Measurements from ENCODE around the gene PGS1. TPM values are rescaled to one million over a fixed set of nuclear protein-coding genes. Genes with fewer than 3 reads are reported as not detected.

Gene PGS1
- total and polyA plus RNA-seq, 2 donors, result 33.7 to 44.0 TPM

- Histone ChIP-seq H3K27ac (ENCODE audit: low read depth) (no peak overlapping the region), H3K36me3 (ENCODE audit: insufficient read depth) (no peaks in the 10 kb centered on the region), H3K4me1 (ENCODE audit: insufficient read depth) (no peaks in the 10 kb centered on the region), H3K4me3 (ENCODE audit: low read depth, low read length) (no peak overlapping the region)
- WGBS, result 91% methylated on average over 7 of the region's 7 CpGs
- no peak for DNase-seq (ENCODE audit: extremely low spot score)
Observed at GRCh38 chr17:78394209-78394608, 15.8 kb downstream of the PGS1 start.

DNA sequence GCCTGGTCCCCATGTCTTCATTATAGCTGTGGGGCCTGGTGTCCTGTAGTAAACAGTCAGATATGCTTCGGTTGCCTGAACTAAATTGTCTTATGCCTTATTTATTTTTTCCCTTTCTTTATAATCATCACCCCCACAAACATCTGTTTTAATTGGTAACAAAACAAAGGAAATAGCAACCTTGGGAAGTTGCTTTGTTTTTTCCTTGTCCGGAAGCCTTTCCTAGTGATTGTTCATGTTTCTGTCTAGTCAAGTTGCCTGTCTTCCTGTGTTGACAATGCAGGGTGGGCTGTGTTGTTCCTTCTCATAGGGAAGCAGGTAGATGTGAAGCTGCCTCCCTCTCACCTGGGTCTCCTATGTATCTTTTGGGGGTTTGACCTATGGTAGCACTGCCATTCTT, 16.7 kb downstream of the PGS1 start:
- Histone ChIP-seq H3K36me3 (ENCODE audit: insufficient read depth) (peaks cover 3% of the 10 kb centered on the region), H3K27ac (ENCODE audit: low read depth) (no peak overlapping the region), H3K4me3 (ENCODE audit: low read depth, low read length) (no peak overlapping the region), H3K4me1 (ENCODE audit: insufficient read depth) (no peaks in the 10 kb centered on the region)
- 86% methylated on average over 2 of the region's 2 CpGs for WGBS
- DNase-seq (ENCODE audit: extremely low spot score), result no peak

DNA sequence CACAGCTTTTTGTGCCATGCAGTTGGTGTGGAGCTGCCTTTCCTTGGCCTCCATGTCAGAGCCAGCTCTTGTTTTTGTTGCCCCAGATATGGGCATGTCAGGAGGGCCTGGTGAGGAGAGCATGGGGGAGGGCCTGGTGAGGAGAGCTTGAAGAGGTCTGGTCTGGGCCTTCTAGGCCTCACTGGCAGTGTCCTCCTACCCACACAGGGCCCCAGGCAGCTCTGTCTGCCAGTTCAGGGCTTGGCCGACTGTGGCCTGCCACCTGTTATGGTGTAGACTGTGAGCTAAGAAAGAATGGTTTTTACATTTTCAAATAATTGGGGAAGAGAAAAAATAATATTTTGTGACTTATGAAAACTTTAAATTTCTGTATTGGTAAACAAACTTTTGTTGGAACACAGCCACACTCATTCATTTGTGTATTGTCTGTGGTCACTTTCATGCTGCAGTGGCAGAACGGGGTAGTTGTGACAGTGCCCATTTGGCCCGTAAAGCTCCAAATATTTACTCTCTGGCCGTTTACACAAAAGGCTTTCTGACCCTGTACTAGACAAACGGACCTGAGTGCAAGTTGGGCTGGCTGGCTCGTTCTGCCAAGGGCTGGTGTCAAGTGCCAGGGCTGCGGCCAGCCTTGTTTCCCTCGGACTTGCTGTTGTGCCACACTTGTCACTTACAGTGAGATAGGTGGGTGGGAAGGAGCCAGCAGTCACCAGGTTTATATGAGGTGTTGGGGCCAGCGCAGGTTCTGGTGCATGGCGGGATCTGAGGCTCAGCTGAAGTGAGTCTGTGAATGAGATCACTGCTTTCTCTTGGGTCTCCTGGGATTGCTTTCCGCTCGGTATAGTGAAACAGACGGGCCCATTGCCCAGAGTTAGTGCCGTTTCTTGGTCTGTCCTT, 18.2 kb downstream of the PGS1 start:
- Histone ChIP-seq H3K4me3 (ENCODE audit: low read depth, low read length) (no peak overlapping the region), H3K4me1 (ENCODE audit: insufficient read depth) (no peaks in the 10 kb centered on the region), H3K27ac (ENCODE audit: low read depth) (no peak overlapping the region), H3K36me3 (ENCODE audit: insufficient read depth) (peaks cover 3% of the 10 kb centered on the region)
- no peak for DNase-seq (ENCODE audit: extremely low spot score)
- whole genome bisulfite sequencing, result 73% methylated on average over 14 of the region's 14 CpGs

- Histone ChIP-seq H3K4me3 (ENCODE audit: low read depth, low read length) (no peak overlapping the region), H3K4me1 (ENCODE audit: insufficient read depth) (no peaks in the 10 kb centered on the region), H3K27ac (ENCODE audit: low read depth) (no peak overlapping the region), H3K36me3 (ENCODE audit: insufficient read depth) (peaks cover 3% of the 10 kb centered on the region)
- DNase-seq (ENCODE audit: extremely low spot score), result no peak
- 76% methylated on average over 13 of the region's 13 CpGs for WGBS
Observed at GRCh38 chr17:78397681-78398101, 19.2 kb downstream of the PGS1 start.

GRCh38 chr17:78398390-78398789, 19.9 kb downstream of the PGS1 start:
- DNase-seq (ENCODE audit: extremely low spot score), result no peak
- Histone ChIP-seq H3K4me1 (ENCODE audit: insufficient read depth) (no peaks in the 10 kb centered on the region), H3K27ac (ENCODE audit: low read depth) (no peak overlapping the region), H3K4me3 (ENCODE audit: low read depth, low read length) (no peak overlapping the region), H3K36me3 (ENCODE audit: insufficient read depth) (peaks cover 6% of the 10 kb centered on the region)
- 91% methylated on average over 3 of the region's 3 CpGs for whole genome bisulfite sequencing

DNA sequence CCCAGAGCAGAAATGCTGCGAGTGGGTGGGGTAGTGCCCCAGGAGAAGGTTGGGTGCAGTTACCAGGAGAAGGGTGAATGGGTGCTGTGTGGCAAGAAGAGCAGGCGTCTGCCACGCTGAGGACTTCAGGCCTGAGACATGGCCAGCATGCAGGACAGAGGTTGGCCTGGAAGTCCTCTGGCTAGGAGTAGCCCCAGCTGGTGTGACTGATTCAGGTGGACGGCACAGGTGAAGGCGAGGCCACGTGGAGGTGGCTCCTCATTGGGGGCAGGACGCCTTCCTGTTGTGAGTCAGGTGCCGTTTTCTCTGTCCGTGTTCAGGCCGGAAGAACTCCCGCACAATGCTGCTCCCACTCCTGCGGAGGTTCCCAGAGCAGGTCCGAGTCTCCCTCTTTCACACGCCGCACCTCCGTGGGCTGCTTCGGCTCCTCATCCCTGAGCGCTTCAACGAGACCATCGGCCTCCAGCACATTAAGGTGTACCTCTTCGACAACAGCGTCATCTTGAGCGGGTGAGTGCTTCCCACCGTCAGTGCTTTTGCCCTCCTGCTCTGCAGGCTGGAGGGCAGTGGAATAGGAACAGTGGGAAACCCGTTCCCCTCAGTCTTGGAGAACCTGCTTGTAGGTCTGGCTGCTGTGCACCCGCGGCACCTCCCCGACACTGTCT, 20.7 kb downstream of the PGS1 start:
- peaks cover 6% of the 10 kb centered on the region for H3K36me3 ChIP-seq (ENCODE audit: insufficient read depth)
- H3K4me3 ChIP-seq (ENCODE audit: low read depth, low read length), result no peak overlapping the region
- WGBS, result 92% methylated on average over 28 of the region's 28 CpGs
- no peaks in the 10 kb centered on the region for H3K4me1 ChIP-seq (ENCODE audit: insufficient read depth)
- no peak for DNase-seq (ENCODE audit: extremely low spot score)
- H3K27ac ChIP-seq (ENCODE audit: low read depth), result no peak overlapping the region

- no peaks in the 10 kb centered on the region for H3K4me1 ChIP-seq (ENCODE audit: insufficient read depth)
- WGBS, result 89% methylated on average over 6 of the region's 6 CpGs
- H3K27ac ChIP-seq (ENCODE audit: low read depth), result no peak overlapping the region
- H3K4me3 ChIP-seq (ENCODE audit: low read depth, low read length), result no peak overlapping the region
- no peak for DNase-seq (ENCODE audit: extremely low spot score)
- peaks cover 6% of the 10 kb centered on the region for H3K36me3 ChIP-seq (ENCODE audit: insufficient read depth)
Observed at GRCh38 chr17:78399693-78400144, 21.3 kb downstream of the PGS1 start.

DNA sequence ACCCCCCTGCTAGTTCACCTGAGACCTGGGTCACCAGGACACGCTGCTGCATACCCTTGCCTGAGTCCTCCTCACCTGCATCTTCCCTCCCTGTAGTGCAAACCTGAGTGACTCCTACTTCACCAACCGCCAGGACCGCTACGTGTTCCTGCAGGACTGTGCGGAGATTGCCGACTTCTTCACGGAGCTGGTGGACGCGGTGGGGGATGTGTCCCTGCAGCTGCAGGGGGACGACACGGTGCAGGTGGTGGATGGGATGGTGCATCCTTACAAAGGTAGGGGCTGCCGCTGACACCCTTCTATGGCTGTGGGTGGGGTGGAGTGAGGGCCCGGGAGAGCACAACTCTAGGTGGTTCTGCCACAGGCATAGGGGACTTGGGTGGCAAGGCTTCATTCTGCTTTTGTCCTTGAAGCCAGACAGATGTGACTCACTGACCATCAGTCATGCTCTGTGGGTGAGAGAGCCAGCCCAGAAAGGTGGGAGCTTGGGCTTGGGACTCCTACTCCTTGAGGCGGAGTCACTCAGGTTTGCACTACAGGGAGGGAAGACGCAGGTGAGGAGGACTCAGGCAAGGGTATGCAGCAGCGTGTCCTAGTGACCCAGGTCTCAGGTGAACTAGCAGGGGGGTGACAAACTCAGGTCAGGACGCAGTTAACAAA, 22.3 kb downstream of the PGS1 start:
- WGBS, result 88% methylated on average over 17 of the region's 17 CpGs
- Histone ChIP-seq H3K4me1 (ENCODE audit: insufficient read depth) (no peaks in the 10 kb centered on the region), H3K36me3 (ENCODE audit: insufficient read depth) (peaks cover 6% of the 10 kb centered on the region), H3K4me3 (ENCODE audit: low read depth, low read length) (no peak overlapping the region), H3K27ac (ENCODE audit: low read depth) (no peak overlapping the region)
- DNase-seq (ENCODE audit: extremely low spot score), result no peak

GRCh38 chr17:78401246-78401645, 22.8 kb downstream of the PGS1 start:
- DNase-seq (ENCODE audit: extremely low spot score), result no peak
- Histone ChIP-seq H3K4me1 (ENCODE audit: insufficient read depth) (no peaks in the 10 kb centered on the region), H3K36me3 (ENCODE audit: insufficient read depth) (peaks cover 6% of the 10 kb centered on the region), H3K27ac (ENCODE audit: low read depth) (no peak overlapping the region), H3K4me3 (ENCODE audit: low read depth, low read length) (no peak overlapping the region)
- WGBS, result 67% methylated on average over 6 of the region's 6 CpGs

- Histone ChIP-seq H3K27ac (ENCODE audit: low read depth) (no peak overlapping the region), H3K4me1 (ENCODE audit: insufficient read depth) (no peaks in the 10 kb centered on the region), H3K4me3 (ENCODE audit: low read depth, low read length) (no peak overlapping the region), H3K36me3 (ENCODE audit: insufficient read depth) (peaks cover 6% of the 10 kb centered on the region)
- DNase-seq (ENCODE audit: extremely low spot score), result no peak
- 83% methylated on average over 8 of the region's 8 CpGs for WGBS
Observed at GRCh38 chr17:78401891-78402290, 23.4 kb downstream of the PGS1 start.

DNA sequence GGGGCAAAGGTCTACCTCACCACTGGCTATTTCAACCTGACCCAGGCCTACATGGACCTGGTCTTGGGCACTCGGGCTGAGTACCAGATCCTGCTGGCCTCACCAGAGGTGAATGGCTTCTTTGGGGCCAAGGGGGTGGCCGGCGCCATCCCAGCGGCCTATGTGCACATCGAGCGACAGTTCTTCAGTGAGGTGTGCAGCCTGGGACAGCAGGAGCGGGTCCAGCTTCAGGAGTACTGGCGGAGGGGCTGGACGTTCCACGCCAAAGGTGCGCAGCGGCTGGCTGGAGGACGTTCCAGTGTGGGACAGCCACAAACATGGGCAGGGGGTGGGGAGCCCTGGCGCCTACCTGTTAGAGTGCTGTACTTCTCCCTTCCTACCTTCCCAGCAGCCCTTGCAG, 25.4 kb downstream of the PGS1 start:
- H3K4me3 ChIP-seq (ENCODE audit: low read depth, low read length), result no peak overlapping the region
- no peaks in the 10 kb centered on the region for H3K4me1 ChIP-seq (ENCODE audit: insufficient read depth)
- no peak for DNase-seq (ENCODE audit: extremely low spot score)
- WGBS, result 97% methylated on average over 14 of the region's 14 CpGs
- no peak overlapping the region for H3K27ac ChIP-seq (ENCODE audit: low read depth)
- peaks cover 6% of the 10 kb centered on the region for H3K36me3 ChIP-seq (ENCODE audit: insufficient read depth)

- WGBS, result 90% methylated on average over 6 of the region's 6 CpGs
- Histone ChIP-seq H3K36me3 (ENCODE audit: insufficient read depth) (peaks cover 3% of the 10 kb centered on the region), H3K4me1 (ENCODE audit: insufficient read depth) (no peaks in the 10 kb centered on the region), H3K27ac (ENCODE audit: low read depth) (no peak overlapping the region), H3K4me3 (ENCODE audit: low read depth, low read length) (no peak overlapping the region)
- DNase-seq (ENCODE audit: extremely low spot score), result no peak
Observed at GRCh38 chr17:78406396-78406795, 27.9 kb downstream of the PGS1 start.

DNA sequence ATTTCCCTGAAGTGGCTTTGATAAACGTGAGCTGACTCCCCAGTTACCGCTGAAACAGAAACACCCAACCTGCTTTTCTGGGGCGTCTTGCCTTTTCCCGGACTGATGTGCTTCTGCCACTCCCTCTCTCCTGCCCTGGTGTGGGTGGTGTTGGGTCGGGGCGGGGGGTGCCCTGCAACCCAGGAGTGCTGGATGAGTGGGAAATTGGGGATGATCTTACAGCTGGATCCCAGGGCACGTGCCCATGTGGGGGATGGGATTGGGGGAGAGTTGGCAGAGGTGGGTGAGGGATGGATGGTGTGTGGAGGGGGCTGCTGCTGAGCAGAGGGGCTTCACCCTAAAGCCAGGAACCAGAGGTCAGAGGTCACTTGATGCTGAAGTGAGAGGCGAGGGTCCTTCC, 28.5 kb downstream of the PGS1 start:
- 87% methylated on average over 8 of the region's 8 CpGs for WGBS
- H3K4me3 ChIP-seq (ENCODE audit: low read depth, low read length), result no peak overlapping the region
- H3K27ac ChIP-seq (ENCODE audit: low read depth), result no peak overlapping the region
- no peak for DNase-seq (ENCODE audit: extremely low spot score)
- peaks cover 3% of the 10 kb centered on the region for H3K36me3 ChIP-seq (ENCODE audit: insufficient read depth)
- no peaks in the 10 kb centered on the region for H3K4me1 ChIP-seq (ENCODE audit: insufficient read depth)

Data from urinary bladder (tissue), 4 donors.